HG03442 (cell line): ENCODE results near the gene KRTAP5-3.
"Not testable (repeated sequence)": the region's sequence is repeated elsewhere in the genome, so short reads cannot be mapped to it uniquely, and the experiment has no call there.

Source experiments
- ATAC-seq: cut with Tn5 transposase; IDR thresholded peaks from one replicate; pipeline ENCODE4 v1.9.1; 2021; ENCODE audit warnings: mild to moderate bottlenecking, moderate library complexity; ENCODE audit not compliant: unreplicated experiment

The KRTAP5-3 gene

DNA sequence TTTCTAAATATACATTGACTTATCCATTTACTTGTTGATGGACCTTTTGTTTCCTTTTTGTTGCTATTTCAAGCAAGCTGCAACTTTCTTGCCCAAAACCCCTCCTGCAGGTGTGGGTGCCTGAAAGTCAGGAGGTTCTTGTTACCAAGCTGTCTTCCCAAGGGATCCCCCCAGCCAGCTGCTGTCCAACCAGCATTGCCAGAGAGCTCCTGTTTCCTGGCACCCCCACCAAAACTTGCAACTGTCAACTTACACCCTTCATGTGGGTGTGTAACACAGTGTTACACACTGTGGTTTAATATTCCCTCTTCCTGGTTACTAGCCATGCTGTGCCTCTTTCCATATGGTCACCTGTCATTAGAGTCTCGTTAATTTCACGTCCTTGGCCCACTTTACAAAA, 21.6 kb downstream of the KRTAP5-3 start:
- ATAC-seq, result no peak

DNA sequence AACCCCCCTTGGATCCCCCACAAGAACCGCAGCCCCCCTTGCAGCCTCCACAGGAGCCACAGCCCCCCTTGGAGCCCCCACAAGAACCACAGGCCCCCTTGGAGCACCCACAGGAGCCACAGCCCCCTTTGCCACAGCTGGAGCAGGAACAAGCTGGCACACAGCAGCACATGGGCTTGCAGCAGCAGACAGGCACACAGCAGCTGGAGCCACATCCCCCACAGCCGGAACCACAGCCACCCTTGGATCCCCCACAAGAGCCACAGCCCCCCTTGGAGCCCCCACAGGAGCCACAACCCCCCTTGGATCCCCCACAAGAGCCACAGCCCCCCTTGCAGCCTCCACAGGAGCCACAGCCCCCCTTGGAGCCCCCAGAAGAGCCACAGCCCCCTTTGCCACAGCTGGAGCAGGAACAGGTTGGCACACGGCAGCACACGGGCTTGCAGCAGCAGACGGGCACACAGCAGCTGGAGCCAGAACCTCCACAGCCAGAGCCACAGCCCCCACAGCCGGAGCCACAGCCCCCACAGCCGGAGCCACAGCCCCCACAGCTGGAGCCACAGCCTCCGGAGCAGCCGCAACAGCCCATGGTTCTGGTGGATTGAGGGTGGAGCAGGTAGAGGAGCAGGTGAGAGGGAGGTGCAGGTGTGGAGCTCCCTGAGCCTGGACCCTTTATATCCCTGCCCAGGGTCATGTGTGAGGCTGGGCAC, 23.4 kb downstream of the KRTAP5-3 start, which contains the start of gene KRTAP5-1:
TSS of gene KRTAP5-1 (minus strand) at position 623 of the 710 bp plus-strand sequence. CDS start at position 589, 34 bp downstream.
- ATAC-seq, result not testable (repeated sequence)

DNA sequence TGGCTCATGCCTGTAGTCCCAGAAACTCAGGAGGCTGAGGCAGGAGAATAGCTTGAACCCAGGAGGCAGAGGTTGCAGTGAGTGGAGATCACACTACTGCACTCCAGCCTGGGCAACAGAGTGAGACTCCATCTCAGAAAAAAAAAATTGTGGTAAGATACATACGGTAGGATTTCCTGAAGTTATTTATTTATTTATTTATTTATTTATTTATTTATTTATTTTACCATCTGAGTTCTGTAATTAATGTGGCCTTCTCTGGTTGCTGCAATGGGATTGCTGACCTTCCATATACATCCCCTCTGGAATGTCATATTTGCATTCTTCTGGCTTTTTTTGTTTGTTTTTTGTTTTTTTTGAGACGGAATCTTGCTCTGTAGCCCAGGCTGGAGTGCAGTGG, 25.4 kb downstream of the KRTAP5-3 start:
- not testable (repeated sequence) for ATAC-seq

DNA sequence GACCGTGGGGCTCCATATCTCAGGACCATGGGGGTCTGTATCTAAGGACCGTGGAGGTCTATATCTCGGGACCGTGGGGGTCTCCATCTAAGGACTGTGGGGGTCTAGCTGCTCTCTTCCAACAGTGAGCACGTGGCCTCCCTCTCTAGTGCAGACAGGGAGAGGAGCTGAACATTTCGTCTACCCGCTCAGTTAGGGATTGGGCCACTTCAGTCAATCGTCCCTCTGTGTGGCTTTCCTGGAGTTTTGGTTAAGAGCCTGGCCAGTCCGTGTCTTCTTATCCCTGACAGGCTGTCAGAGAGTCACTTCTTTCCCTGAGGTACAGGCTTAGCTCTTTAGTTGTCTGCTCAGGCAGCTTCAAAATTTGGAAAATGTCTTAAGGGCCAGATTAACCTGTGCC, 26.3 kb downstream of the KRTAP5-3 start:
- ATAC-seq, result no peak

DNA sequence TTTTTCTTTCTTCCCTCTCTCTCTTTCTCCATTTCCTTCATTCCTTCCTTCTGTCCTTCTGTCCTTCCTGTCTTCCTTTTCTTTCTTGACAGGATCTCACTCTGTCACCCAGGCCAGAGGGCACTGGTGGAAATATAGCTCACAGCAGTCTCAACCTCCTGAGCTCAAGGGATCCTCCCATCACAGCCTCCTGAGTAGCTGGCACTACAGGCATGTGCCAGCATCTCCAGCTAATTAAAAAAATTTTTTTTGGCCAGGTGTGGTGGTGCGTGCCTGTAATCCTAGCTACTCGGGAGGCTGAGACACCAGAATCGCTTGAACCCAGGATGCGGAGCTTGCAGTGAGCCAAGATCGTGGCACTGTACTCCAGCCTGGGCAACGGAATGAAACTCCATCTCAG, 31.4 kb downstream of the KRTAP5-3 start:
- ATAC-seq, result no peak

DNA sequence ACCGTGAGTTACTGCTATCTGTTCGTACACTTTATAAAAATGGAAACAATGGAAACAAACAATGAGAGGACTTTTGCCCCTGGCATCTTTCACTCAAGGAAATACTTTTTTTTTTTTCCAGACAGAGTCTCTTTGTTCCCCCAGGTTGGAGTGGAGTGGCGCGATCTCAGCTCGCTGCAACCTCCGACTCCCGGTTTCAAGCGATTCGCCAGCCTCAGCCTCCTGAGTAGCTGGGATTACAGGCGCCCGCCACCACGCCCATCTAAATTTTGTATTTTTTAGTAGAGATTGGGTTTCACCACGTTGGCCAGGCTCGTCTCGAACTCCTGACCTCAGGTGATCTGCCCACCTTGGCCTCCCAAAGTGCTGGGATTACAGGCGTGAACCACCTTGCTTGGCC, 32.5 kb downstream of the KRTAP5-3 start:
- not testable (repeated sequence) for ATAC-seq

DNA sequence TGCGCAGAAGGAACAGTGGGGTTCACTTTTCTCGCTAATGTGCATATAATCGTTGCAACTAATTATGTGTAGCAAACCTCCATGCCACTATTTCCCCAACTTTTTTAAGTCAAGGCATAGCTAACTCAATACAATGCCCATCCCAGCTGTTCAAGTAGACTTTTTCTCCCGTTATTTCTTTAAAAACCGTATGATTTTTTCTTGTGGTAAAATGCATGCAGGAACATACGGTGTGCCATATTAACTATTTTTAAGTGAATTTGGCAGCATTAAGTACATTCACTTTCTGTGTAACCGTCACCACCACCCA, 33.4 kb downstream of the KRTAP5-3 start:
- no peak for ATAC-seq

DNA sequence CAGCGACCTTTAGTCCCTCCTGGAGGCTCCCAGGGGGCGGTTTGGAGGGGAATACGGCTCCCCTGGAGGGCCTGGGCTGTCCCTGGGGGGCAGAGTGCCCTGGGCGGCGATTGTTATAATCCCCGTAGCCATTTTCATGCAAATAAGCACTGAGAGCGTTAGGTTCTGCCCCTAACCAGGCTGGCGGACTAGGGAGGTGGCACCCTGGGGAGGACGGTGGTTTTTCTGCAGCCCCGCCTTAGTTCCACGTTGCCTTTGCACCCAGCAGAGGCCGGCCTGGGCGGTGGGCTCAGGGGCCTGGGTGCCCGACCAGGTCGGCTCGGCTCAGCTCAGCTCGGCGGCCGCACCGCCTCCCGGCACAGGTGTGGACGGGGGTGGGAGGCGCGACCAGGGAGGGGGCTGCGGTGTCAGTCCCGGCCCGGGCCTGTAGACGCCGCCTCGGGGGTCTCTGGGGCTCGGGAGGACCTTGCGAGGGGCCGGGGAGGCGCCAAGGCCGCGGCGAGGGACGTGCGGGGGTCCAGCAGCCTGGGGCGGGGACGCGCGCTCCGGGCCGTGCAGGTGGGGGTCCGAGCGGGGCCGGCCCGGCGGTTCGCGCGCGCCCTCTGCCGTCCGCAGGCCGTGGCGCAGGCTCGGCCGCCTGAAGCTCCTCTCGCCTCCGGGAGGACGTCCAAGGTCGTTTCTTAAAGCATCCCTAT, 33.9 kb downstream of the KRTAP5-3 start:
- no peak for ATAC-seq

DNA sequence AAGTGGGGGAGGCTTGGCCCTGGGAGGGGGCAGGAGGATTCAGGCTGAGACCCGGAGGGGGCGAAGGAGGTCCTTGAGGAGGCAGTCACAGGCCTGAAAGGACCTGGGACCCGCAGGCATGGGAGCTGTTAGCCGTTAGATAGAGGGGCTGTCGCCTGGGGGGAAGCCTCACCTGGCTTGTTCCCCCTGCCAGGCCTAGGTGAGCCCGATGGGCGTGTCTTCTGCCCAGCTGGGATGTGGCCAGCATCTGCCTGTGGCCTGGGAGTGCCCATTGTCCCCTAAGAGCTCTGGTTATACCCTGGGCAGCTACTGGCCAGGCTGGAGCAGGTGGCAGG, 34.4 kb downstream of the KRTAP5-3 start:
- ATAC-seq, result no peak

DNA sequence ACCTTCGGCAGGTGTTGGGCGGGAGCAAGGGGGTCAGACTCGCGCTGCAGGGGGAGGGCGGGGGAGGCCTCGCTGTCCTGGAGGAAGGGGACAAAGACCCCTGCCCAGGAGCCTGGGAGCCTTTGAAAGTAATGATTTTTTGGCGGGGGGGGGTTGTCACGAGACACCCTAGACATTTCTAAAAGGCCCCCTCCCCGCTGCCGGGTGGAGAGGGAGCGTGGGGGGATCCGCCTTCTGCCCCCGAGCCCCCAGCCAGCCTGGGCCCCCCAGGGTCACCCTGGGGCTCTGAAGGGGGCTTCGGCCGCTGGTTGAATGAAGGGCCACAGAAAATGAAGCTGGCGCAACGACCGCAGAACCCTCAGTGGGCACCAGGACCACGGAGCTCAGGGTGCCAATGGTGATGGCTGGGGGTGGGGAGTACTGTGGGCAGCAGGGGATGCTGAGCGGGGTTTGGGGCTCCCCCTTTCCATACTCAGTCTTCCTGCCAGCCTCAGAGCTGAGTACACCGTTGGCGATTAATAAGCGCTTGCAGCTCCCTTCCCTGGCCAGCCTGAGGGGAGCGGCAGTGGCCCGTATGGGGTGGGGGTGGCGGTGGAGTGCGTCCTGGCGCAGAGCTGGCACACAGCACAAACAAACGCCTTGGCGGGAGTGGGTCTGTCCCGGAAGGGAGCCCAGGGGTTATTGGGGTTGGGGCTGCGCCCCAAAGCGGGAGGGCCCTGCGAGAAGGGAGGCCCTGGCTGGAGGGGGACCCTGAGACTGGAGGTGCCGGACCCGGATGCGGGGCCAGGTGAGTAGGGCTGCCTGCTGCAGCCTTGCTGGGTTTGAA, 35.0 kb downstream of the KRTAP5-3 start:
- ATAC-seq, result no peak

DNA sequence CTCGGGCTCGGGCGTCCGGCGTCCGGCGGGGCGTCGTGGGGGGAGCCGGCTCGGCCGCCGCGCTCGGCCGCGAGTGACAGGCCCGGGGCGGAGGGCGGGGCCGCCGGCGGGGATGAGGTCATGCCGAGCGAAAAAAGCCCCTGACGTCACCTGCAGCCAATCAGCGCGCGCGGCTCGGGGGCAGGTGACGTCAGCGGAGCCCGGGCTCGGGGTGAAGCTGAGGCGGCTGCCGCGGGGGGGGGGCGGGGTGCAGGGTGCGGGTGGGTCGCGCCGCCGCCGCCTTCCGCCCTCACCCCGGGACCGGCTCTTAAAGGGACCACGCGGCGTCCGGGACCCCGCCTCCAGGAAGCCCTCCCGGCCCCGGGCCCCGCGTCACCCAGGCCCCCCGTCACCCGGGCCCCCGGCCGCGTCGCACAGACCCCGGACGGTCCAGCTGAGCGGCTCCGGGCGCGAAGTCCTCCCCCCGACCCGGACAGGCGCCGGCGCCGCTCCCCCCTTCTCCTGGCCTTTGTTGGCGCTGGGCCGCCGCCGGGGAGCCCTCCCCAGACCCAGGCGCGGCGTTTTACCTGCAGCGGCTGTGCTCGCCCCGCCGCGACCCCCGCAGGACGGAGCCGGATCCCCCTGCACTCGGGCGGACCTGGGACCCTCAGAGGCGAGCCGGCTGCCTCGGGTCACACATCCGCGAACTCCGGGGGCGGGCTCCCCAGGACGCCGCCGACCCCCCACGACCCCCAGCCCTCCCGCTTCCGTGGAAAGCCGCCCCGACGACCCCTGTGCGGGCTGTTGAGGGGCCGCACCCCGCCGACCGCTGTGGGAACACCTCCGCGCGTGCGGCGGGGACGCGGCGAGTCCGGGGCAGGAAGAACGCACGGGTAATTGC, 35.8 kb downstream of the KRTAP5-3 start, which contains the start of gene DUSP8:
TSS of gene DUSP8 (minus strand) at position 75 of the 880 bp plus-strand sequence. CDS start 6,445 bp downstream, outside the sequence.
- ATAC-seq, result peak; percentile 50

DNA sequence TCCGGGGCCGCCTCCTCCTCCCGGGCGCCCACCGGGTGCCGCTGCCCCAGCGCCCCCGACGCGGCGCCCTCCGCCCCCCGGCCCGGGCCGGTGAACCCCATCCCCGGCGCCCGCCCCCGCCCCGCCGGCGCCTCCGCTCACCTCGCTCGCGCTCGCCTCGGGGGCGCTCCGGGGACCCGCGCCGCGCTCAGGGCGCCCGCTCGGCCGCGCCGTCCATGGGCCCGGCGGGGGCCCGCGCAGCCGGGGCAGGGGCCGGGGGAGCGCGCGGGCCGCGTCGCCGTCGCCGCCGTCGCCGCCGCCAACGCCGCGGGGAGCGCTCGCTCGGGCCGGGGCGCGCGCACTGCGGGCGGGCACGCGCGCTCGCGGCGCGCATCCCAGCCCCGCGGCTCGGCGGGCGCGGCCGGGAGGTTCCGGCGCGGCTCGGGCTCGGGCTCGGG, 36.5 kb downstream of the KRTAP5-3 start:
- peak; percentile 2 for ATAC-seq

DNA sequence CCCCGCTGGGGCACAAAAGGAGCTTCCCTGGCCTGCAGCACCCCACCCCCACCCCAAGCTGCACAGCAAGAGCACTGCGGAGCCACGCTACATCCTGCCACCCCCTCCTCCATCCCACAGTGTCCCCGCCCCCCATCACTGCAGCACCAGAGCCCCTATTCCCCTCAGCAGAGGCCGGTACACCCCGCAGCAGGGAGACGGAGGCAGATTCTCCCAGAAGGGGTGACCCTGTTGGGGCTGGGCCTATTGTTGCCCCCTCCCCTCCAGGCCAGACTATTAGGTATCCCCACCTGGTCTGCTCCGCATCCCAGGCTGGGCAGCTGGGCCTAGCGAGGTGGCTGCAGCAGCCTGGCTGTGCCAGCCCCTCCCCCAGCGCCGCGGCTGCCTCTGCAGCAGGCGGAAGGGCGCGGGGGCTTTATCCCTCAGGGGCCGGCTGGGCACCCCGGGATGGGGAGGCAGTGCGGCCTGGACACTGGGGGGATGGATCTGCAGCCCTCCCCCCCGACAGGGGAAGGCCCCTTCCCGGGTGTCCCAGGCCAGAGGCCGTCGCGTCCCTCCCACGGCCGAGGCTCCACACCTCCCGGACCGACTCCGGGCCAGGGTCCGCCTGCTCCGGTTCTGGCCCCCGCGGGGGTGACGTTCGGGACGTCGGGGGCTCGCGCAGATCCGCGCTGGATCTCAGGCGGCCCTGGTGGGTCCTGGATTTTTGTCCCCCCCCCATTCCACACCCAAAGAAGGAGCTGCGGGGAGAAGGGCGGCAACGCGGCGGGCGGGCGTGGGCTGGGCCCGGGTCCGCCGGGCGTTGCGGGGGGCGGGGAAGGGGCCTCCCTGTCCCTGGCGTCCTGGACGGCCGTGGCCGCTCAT, 37.1 kb downstream of the KRTAP5-3 start:
- ATAC-seq, result no peak

DNA sequence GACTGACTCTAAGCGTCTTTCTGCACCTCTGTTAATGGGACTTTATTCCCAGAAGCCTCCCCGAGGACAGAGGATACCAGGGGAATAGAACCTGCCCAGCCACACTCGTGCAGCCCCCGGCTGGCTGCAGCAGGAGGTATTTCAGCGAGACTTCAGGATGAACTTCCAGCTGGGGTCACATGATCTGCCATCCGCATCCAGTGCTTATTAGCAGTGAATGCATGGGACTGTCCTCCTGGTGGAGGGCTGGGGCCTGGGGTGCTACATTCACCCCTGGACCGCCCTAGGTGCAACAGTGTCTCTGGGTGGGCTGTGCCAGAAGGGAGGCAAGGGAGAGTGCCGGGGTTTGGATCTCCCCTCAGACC, 37.8 kb downstream of the KRTAP5-3 start:
- ATAC-seq, result no peak

DNA sequence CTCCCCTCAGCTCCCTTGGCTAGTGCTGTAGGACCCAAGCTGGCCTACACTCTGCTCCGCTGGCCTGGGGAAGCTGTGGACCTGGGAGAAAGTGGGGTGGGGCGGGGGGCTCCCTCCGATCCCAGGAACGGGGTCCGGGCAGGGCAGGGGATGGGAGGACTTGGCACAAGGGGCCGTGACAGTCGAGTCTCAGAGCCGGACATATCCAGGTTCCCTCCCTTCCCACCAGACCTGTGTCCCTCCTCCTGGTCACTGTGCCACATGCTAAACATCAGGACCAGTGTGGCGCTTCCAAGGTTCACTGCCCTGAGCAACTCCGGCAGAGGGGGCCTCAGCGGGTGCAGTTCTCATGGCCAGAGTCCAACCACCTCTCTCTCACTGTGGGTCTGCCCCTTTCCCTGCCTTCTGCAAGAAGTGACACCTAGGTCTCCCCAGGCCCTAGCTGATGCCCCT, 38.2 kb downstream of the KRTAP5-3 start:
- no peak for ATAC-seq

DNA sequence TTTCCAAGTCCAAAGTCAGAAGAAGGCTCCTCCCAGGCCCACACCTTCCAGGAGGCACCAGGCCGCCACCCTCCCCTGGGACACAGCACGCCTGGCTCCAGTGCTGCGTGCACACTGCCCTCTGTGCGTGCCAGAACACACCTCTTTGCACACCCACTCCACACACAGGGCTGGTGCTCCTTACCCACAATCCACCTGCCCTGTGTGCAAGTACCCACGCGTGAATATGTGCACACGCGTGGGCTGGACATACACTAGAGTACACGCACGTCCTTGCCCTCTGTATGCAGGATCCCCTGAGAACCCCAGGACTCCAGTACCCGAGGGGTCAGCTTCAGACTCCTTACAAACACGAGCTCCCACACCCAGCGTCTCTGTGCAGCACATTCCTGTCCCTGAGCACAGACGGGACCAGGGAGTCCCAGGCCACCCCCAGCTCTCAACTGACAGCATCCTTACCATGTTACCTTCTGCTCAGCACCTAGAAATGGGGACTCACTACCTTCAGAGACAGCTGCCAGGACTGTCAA, 38.9 kb downstream of the KRTAP5-3 start:
- ATAC-seq, result no peak

DNA sequence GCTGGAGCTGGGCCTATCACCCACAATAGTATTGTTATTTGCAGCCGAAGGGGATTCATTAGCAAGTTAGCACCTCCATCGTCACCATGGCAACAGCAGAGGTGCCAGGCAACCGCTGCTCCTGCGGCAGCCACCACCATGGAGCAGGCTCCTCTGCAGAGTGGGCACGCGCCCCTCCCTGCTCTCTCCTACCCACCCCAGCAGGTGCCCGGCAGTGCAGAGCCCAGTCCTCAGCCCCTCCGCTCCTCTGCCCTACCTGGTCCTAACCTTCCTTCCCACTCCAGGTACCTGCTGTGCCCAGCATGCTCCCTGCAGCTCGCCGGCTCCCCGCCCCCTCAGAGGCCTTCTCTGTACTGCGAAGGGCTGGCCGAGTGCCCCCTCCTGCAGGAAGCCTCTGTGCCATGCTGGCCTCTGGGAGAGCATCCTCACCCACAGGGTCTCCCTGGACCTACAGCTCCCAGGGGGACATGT, 39.8 kb downstream of the KRTAP5-3 start:
- no peak for ATAC-seq

DNA sequence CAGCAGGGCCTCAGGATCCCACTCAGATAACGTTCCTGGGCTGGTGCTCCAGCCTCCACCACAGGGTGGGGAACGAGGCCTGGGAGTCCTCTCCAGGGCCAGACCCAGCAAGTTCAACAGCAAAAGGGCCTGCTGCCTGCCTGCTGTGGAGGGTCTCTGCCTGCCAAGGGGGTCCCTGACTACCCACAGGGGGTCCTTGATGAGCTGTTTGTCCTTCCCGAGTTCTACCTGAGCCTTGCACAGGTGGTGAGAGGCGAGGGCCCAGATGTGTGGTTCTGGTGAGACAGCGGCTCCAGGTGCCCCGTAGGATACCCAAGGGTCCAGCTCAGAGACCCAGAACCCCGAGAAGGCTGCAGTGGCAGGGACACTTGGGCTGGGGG, 40.6 kb downstream of the KRTAP5-3 start:
- no peak for ATAC-seq

DNA sequence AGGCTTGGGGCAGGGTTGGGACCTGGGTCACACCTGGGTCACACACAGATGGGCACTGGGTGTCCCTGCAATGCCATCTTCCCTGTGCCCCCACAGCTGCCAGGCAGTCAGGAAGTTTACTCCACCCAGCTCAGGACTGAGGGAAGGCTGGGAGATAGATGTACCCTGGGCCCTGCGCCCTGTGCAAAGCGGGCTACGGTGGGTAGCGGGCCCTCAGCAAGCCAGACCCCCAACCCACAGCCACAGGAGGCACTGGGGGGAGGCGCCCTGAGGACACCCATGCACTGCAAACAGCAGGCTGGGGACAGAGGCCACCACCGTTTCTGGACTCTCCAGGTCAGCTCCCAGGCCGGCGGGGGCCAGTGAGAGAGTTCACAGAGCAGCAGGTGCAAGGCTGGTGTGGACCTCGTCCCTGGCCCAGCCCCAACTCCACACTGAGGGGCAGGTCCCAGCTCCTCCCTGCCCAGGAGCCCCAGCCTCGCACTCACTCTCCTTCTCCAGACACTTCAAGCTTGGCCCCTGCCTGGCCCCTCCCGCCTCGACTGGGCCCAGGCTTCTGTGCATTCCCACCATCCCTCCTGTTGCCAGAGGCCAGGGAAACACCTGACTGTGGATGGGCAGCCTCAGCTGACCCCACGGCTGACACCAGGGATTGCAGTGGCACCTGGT, 41.1 kb downstream of the KRTAP5-3 start:
- no peak for ATAC-seq
